ENCODE data around the gene RAD51B. TPM values are rescaled to one million over a fixed set of nuclear protein-coding genes. Genes with fewer than 3 reads are reported as not detected.
A peak's percentile ranks its signal among the peaks of the same experiment; 100 is the strongest.

The RAD51B gene
- total and polyA plus RNA-seq, 8 donors, result 1.8 to 30.7 (median 15.3) TPM

GRCh38 chr14:68075382-68076029 is 255.9 kb downstream of the RAD51B start:
- no peaks in the 10 kb centered on the region for H3K36me3 ChIP-seq
- TF ChIP-seq EP300 (IDR thresholded peaks at IDR 0.05) (no peak), POLR2A (IDR thresholded peaks at IDR 0.05) (no peak), CTCF (IDR thresholded peaks at IDR 0.05) (no peak), POLR2AphosphoS5 (IDR thresholded peaks at IDR 0.05) (no peak)
- H3K9me3 ChIP-seq, result peaks cover under 1 to 9% (median 6%) of the 10 kb centered on the region in 4 donors
- no peak overlapping the region for H3K27ac ChIP-seq
- 86 to 96% (median 91%) methylated on average over 5 of the region's 5 CpGs for WGBS, 5 donors
- H3K4me3 ChIP-seq, result no peak overlapping the region
- no peaks in the 10 kb centered on the region for H3K27me3 ChIP-seq
- intact Hi-C loops (cut with DNase I; ENCODE audit: low total_unique reads), result no loop called here
- H3K4me1 ChIP-seq, result peaks cover 0 to 14% (median 3%) of the 10 kb centered on the region in 4 donors
- DNase-seq, result no peak

GRCh38 chr14:68076451-68076850 is 256.9 kb downstream of the RAD51B start:
- TF ChIP-seq EP300 (IDR thresholded peaks at IDR 0.05) (no peak), POLR2A (IDR thresholded peaks at IDR 0.05) (no peak)

GRCh38 chr14:68079941-68080697 is 260.5 kb downstream of the RAD51B start:
- Histone ChIP-seq H3K9me3 (no peaks in the 10 kb centered on the region), H3K4me3 (no peak overlapping the region), H3K27me3 (no peaks in the 10 kb centered on the region), H3K36me3 (no peaks in the 10 kb centered on the region), H3K4me1 (peaks cover 0 to 14% (median 3%) of the 10 kb centered on the region in 4 donors), H3K27ac (no peak overlapping the region)
- intact Hi-C loops (cut with DNase I; ENCODE audit: low total_unique reads), result no loop called here
- no peak for DNase-seq
- TF ChIP-seq EP300 (IDR thresholded peaks at IDR 0.05), result no peak
- no peak for TF ChIP-seq POLR2A (IDR thresholded peaks at IDR 0.05)
- no peak for TF ChIP-seq POLR2AphosphoS5 (IDR thresholded peaks at IDR 0.05)
- no peak for TF ChIP-seq CTCF (IDR thresholded peaks at IDR 0.05)

More at GRCh38 chr14:68076451-68076850, 256.9 kb downstream of the RAD51B start:
- Histone ChIP-seq H3K36me3 (no peaks in the 10 kb centered on the region), H3K4me1 (peaks cover 0 to 14% (median 3%) of the 10 kb centered on the region in 4 donors), H3K4me3 (no peak overlapping the region), H3K27me3 (no peaks in the 10 kb centered on the region), H3K9me3 (peaks cover 0 to 9% (median 5%) of the 10 kb centered on the region in 4 donors), H3K27ac (peak overlapping the region in 1 of 5 donors; percentile 31)
- DNase-seq, result peak in 1 of 2 donors; percentile 56
- 28 to 72% (median 45%) methylated on average over 1 of the region's 1 CpG for WGBS, 5 donors
- intact Hi-C loops (cut with DNase I; ENCODE audit: low total_unique reads), result no loop called here

GRCh38 chr14:68081489-68081888 is 261.9 kb downstream of the RAD51B start:
- H3K36me3 ChIP-seq, result no peaks in the 10 kb centered on the region
- H3K9me3 ChIP-seq, result no peaks in the 10 kb centered on the region
- intact Hi-C loops (cut with DNase I; ENCODE audit: low total_unique reads), result no loop called here
- WGBS, 5 donors, result 60 to 95% (median 78%) methylated on average over 5 of the region's 5 CpGs
- no peak overlapping the region for H3K4me3 ChIP-seq
- H3K27me3 ChIP-seq, result no peaks in the 10 kb centered on the region
- DNase-seq, result no peak
- H3K27ac ChIP-seq, result no peak overlapping the region
- peaks cover 0 to 17% (median 3%) of the 10 kb centered on the region in 4 donors for H3K4me1 ChIP-seq
- TF ChIP-seq POLR2AphosphoS5 (IDR thresholded peaks at IDR 0.05), result no peak
- no peak for TF ChIP-seq POLR2A (IDR thresholded peaks at IDR 0.05)
- no peak for TF ChIP-seq CTCF (IDR thresholded peaks at IDR 0.05)
- TF ChIP-seq EP300 (IDR thresholded peaks at IDR 0.05), result no peak
